SHP77 treated with DMSO at 0.1 percent for 48 hours (cell line): Measurements from ENCODE around the gene FGD3.
"Not testable (repeated sequence)": the region's sequence is repeated elsewhere in the genome, so short reads cannot be mapped to it uniquely, and the experiment has no call there.

Experiments used
- DNase-seq: peaks from one replicate; lab custom pipeline; 2025; lab: John Stamatoyannopoulos, UW

The FGD3 gene, protein sequence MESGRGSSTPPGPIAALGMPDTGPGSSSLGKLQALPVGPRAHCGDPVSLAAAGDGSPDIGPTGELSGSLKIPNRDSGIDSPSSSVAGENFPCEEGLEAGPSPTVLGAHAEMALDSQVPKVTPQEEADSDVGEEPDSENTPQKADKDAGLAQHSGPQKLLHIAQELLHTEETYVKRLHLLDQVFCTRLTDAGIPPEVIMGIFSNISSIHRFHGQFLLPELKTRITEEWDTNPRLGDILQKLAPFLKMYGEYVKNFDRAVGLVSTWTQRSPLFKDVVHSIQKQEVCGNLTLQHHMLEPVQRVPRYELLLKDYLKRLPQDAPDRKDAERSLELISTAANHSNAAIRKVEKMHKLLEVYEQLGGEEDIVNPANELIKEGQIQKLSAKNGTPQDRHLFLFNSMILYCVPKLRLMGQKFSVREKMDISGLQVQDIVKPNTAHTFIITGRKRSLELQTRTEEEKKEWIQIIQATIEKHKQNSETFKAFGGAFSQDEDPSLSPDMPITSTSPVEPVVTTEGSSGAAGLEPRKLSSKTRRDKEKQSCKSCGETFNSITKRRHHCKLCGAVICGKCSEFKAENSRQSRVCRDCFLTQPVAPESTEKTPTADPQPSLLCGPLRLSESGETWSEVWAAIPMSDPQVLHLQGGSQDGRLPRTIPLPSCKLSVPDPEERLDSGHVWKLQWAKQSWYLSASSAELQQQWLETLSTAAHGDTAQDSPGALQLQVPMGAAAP

DNA sequence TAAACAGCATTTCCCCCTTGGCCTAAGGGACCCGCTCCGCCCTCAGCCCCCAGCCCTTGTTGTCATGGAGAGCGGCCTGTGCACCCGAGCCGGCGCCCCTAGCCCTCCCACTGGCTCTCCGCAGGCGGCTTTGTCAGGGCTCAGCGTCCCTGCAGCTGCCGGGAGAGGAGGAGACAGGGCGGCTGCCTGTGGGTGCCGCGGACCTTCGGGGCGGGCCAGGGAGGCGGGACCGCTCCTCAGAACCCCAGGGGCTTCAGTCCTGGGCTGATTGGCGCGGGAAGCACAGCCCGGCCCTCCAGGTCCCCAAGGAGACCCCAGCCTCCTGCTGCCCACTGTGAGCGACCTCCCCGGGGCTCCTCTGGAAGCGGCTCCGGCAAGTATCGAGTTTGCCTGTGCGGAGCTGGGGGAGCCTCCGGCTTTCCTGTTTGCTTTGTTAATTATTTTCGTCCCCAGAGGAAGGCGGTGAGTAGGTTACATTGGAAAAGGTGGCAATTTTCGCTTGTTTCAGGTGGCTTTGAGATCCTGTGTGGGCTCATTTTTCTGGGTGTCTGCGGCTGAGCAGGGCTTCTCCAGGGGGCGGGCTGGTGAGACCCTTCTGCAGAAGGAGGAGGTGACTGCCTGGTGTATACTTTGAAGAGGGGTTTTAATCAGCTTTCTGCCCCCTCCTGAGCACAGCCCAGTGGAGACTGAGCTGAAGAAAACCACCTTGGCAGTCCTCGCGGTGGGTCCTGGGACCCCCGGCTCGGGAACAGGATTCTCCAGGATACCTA lies at the start of gene FGD3:
FGD3 (plus strand) TSS at position 256 of the 770 bp plus-strand sequence. CDS start 28,734 bp downstream, outside the sequence.
- peak; percentile 34 for DNase-seq

DNA sequence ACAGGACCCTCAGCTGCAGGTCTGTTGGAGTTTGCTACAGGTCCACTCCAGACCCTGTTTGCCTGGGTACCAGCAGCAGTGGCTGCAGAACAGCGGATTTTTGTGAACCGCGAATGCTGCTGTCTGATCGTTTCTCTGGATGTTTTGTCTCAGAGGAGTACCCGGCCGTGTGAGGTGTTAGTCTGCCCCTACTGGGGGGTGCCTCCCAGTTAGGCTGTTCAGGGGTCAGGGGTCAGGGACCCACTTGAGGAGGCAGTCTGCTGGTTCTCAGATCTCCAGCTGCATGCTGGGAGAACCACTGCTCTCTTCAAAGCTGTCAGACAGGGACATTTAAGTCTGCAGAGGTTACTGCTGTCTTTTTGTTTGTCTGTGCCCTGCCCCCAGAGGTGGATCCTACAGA lies 42.2 kb upstream of the FGD3 start:
- not testable (repeated sequence) for DNase-seq

DNA sequence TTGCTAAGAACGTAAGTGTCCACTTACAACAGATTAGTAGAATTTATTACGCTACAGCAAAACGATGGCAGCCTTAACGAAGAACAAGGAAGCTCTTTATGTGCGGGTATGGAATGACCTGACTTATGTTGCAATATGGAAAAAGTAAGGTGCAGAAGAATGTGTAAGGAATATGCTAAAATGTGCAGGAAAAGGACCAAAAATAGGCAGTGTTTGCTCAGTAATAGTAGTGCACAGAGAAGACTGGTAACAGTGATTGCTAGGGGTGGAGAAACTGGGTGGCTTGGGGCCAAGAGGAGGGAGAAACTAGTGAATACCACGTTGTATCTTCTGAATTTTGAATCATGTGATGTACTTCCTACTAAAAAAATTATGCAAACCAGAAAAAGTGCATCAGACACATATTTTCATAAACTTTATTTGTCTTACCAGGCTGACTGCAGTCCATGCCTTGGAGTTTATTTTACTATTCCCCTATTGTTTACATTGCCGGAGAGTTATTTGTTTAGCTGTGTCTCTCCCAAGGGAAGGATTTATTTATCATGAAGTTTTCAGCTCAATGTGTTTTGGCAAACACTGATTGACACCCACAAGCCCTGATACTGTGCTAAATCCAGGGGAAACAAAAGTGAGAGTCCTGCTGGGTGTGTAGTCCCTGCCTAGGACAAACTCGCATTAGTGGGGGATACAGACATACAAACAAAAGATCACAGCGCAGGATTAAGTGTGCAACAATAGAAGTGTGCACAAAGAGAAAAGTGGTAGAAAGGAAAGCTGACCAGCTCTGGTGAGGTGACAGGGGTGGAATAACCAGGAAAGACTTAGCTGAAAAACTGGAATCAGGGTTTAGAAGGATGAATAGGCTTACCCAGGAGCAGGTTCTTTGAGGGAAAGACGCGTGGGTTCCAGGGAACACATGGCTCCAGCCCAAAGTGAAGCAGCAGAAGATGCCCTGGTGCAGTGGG lies 35.5 kb upstream of the FGD3 start:
- no peak for DNase-seq

DNA sequence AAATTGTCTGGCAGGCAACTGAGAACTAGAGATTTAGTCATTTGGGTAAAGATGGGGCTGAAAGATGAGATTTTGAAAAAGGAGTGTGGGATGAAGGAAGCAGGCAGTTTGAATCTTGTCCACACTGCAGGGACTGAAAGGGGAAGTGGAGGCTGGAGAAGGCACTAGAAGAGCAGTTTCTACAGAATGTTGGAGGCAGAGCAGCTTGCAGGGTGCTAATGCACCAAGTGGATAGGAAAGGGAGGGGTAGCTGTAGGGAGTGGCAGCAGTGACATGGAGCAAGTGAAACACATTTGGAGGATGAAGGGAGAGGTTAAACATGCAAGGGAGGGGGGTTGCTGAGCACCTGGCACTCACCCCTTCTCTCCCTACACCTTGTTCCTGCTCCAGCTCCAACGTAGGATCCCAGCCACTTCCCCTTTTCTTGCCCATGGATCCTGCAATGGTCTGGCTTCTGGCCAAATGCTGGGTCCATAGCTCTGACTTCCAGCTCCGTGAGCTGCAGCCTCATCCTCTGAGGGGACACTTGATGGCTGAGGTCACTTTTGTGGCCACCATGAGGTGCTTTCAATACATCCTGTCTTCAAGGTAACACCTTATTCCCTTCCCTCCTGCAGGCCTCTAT lies 30.0 kb upstream of the FGD3 start:
- DNase-seq: peak; percentile 6

DNA sequence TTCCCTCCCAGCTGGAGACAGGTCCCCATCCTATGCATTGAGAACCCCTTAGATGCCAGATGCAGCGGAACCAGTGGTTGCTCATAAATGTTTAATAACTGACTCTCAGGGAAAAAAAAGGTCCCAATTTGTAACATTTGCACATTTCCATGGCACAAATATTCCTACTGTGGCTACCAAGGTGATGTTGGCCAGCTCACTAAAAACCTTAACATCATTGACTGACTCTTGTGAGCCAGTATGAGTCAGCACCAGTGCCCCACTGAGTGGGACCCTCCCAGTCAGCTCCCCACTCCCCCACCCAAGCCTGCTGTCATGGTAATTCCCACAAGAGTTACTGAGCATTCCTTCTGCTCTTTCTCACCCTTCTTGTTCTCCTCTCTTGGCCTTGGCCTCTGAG lies 26.9 kb upstream of the FGD3 start:
- DNase-seq: no peak

DNA sequence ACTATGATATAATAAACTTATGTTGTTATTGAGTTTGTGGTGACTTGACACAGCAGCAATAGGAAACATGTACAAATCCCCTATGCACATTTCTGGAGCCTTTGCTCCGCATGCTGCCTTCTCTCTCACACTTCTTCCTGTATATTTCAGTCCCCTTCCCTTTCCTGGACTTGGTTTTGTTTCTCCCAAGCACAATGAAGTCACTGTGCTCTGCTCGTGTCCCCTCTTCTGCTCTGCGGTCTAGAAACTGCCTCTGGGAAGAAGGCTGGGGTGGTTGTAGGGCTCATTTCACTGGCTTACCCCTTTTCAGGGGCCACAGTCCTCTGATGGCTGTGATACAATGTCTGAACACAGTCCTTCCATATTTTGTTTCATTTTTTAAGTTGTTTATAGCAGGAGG lies 15.7 kb upstream of the FGD3 start:
- no peak for DNase-seq

DNA sequence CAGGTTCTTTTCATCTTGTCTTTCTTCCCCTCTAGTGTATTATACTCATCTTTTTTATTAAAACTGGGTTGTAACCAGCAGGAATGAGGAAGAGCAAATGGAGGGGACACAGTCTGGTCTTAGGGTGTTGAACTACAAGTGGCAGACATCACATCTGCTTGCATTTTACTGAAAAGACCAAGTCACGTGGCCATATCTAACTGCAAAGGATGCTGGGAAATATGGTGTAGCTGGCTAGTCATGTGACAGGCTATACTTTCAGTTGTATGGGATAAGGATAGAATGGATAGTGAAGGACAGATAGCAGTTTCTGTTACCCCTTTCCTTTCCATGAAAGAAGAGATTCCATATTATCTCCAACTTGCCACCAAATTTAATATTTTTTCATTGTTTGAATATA lies 13.0 kb upstream of the FGD3 start:
- DNase-seq: no peak

DNA sequence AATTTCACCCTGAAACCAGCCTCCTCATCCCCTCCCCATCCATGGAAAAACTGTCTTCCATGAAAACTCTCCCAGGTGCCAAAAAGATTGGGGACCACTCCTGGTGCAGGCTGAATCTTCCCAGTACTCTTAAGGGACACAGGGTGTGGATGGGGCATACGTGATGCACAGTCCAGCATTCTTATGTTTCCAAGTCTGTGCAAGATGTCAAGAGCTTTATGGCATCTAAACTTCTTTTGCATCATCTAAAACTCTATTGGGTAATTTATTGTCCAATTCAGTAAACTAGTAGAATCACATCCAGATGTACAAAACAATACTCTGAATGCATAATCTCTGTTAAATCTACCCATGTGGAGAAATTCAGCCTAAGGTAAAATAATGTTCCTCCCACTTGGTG lies 9.3 kb upstream of the FGD3 start:
- DNase-seq: no peak

DNA sequence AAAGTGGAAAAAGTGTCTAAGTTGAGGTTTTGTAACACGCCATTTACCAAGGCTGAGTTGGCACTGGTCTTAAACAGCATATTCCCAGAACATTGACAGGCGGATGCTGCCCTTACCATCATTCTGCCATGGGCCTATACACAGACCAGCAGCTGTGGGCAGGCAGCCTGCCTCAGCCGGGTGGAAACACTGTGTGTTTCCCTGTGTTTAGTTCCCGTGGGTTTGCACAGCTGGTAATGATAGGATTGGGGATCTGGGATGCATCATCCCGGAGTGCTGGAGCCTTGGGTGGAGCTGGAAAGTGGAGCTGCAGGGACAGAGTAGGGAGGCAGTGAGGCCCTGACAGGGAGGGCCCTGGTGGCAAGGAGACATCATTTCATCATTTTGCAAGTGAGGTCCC lies 5.5 kb upstream of the FGD3 start:
- DNase-seq: no peak

DNA sequence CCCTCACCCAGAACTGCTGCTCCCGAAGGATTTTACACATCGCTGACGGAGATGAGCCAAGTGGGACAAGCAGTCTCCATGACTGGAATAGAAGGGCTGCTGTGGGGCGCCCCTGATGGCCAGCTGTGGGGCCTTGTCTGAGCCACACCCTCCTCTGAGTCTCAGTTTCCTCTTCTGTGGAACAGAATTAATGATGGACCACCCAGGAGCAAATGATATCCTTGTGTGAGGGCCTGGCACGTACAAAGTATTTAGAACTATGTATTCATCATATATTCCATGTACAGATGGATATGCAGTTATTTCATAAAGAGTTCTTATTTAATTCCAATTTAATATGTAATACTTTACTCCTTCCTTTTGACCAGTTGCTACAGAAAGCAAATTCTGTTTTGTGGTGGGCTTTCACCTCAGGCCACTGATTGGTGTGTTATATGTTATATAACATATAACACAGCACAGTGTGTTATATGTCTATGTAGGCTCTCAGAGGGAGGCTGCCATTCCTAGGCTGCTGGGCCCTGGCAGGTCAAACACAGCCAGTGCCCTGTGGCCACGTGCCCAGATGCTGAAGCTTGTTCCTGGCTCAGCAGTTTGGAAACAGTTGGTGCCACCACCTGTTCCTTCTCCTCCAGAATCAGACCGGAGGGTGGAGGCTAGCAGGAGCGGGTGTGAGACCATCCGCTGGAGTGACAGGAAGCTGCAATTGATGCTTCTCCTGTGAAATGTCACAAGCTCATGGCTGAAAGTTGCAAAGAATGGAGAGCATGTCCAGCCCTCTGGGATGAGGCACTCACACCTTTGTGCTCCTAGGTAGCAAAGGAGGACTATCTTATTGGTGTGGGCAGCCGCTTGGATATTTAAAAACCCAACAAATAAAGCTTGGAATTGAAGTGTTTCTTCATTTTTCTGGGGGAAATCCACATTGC lies 4.4 kb upstream of the FGD3 start:
- no peak for DNase-seq

DNA sequence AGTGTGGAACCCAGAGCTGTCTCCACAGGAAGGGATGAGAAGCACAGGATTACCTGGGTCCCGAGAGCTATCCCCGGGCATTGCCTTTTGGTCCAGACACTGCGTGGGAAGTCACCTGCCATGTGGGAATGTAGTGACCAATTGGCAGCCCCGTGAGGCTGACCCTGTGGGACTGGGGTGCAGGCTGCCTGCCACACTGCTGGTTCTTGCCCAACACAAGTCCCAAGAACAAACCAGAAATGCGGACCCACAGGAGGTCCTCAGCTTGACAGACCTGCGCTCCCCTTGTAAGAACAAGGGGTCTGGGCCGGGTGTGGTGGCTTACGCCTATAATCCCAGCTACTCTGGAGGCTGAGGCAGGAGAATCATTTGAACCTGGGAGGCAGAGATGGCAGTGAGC lies 2.4 kb upstream of the FGD3 start:
- no peak for DNase-seq

DNA sequence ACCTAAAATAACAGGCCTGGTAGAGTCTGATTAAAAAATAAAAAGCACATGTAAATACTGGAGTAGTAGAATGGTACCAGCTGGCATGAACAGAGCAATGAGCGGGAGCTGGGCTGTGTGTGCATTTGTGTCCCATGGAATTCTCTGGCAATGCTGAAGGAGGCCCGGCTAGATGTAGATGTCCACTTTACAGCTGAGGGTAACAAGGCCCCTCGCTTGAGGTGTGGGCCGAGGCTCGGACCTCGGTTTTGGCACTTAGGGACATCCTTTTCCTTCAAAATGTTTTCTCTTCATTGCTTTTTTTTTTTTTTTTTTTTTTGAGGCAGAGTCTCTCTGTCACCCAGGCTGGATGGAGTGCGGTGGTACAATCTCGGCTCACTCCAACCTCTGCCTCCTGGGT lies 1.5 kb upstream of the FGD3 start:
- DNase-seq: no peak

DNA sequence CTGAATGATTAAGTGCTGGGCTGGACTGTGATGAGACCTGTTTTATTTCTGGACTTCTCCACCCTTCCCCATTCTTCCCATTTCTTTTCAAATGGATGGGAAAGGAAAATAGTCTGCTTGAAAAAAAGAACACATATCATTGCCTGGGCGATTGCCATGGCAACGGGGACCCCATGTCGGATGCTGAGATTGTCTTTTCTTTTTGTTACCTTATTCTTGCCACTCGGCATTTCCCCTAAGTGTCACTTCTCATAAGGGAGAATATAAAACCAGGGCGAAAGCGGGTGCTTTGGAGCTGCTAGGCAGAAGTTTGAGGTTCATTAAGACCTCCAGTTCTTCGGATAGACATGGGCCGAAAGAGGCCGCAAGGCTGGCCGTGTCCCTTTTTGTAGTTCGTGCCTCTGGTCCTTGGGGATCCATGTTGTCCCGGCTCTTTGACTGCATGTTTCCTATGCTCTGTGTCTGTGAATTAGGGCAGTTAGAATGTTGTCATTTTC lies 763 bp downstream of the FGD3 start:
- DNase-seq: no peak

DNA sequence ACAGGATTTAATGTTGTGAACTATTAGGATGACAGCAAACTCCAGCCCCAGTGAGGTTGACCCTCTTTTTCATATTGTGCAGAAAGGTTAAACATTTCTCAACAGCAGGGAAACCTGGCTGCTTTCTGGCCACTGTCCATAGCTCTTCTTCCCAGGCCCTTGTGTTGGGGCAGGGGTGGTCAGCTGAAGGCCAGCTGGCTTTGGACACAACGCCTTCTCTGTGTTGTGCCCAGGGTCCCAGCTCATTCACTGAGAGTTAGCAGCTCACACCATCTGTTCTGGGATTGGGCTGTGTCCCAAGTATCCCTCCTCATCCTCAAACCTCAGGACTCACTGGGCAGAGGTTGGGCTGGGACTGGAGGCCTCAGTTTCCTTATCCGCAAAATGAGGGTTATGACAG lies 1.3 kb downstream of the FGD3 start:
- no peak for DNase-seq

DNA sequence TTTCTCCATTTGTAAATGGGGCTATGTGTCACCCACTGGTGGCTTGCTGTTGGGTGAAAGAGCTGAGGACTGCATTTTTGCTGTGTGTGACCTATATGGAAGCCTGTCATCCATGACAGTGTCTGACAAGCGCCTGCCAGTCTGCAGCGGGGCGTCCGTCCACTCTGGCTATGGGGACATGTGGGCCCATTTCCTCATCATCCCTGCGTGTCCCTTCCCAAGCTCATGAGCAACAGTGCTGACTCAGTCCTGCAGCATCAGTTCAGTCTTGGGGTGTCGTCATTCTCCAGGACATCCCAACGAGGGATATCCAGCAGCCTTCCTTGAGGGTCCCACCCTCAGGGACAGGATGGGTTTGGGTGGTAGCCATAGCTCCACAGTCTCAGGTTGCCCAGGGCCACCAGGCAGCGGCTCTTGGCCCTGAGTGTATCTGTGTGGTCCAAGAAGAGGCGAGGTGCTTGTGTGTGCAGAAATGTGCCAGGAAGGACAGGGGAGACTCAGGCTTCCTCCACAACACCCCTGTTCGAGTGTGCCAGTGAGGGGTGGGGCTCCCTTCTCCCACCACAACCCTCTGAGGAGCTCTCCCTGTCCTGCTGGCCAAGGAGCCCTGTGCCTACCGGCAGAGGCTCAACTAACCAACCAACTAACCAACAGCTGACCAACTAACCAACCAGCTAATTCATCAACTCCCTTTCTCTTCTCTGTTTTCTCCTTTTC lies 2.1 kb downstream of the FGD3 start:
- no peak for DNase-seq

DNA sequence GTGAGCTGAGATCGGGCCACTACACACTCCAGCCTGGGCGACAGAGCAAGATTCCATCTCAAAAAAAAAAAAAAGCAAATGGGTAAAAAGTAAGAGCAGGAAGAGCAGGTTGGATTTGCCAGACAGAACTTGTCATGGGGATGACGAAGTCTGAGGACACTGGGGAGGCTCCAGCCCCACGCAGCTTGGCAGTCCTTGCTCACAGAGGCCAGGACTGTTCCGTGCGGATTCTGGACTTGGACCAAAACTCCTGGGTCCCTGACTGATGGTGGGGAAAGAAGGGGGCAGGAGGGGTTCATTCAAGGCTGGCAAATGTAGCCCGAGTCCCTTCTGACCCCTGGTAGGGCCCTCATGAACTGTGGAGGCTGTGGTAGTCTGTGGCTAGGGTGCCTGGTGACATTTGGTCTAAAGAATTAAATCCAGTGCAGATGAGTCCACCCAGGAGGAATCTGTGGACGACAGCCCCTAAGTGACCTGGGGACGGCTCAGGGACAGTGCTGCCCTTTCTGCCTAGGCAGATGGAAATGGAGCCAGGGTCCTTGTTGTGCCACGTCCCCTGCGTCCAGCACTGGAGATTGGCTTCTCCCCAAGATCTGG lies 3.1 kb downstream of the FGD3 start:
- DNase-seq: no peak

DNA sequence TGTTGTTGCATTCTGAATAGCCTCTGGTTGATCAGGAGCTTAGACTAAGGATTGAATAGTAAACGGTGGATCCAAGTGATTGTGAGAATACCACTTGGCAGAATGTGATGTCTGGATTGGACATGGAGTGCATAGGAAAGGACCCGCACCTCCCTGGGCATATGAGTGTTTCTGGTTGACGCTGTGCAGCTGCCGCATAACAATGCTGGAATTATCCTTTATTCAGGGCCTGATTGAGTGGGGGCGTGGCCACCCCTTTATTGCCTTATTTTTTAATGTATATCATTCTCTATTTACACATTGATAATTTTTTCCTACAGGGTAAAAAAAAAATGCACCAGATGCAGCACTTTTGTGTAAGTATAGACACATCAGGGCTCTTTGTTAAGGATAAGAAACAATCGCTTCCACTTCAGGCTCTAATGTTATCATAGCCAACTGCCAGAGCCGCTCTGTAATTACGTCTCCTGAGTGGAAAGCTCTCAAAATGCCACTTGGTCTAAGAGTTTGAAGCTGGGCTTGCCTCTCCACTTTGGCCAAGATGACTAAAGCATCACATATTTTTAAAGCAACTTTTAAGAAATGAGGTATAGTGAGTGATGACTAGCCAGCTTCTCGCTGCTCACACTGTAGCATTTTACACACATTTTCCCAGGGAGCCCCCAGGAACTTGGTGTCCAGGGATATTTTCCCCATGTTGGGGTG lies 5.7 kb downstream of the FGD3 start:
- peak; percentile 71 for DNase-seq
